ENCODE measurements around the gene PGR.

PGR gene

DNA sequence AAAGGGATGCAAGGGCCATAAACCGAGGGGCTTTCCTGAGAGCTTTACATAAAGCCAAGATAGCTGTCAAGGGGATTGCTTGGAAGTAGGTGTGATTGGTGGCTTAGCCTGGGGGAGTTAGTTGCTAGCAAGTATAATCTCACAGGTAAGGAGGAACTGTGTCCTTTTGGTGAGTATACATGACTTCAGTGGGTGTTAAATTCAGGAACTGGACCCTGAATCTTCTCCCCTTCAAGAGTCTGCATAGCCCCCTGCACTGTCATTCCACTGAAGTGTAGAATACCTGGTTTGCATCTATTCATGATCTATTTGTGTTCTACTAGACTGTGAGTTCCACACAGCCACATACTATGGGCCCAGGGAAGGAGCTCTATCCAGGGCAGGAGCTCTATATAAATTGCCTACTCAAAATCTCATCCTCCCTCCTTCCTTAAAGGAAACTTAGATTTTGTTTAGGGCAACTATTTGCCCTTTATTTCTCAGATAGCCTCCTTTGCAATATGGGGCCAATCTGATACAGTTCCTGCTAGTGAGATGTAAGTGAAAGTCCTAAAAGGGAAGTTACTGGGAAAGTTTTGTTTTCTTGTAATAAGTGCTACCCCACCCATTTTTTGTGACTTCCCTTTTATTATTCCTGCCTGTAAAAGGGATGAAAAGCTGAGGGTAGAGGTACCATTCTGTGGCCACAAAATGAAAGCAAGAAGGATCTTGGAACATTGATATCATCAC is 120.5 kb downstream of the PGR start:
- no peak for FAIRE-seq

DNA sequence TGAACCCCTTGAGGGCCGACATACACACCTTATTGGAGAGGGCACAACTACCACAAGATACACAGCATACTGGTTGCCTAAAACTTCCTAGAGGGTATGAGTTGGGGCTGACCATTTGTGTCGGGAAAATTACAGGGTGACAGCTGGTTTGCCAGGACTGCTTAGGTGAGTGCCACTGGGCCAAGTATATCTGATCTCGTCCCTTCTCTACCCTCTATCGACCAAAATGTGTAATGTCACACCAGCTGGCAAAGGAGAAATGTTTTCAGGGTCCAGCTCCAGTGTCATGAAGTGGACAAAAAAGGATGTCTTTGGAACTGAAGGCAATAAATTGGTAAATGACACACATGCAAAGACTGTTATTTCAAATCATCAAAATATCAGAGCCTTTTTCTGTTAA is 126.1 kb downstream of the PGR start:
- FAIRE-seq, result no peak

DNA sequence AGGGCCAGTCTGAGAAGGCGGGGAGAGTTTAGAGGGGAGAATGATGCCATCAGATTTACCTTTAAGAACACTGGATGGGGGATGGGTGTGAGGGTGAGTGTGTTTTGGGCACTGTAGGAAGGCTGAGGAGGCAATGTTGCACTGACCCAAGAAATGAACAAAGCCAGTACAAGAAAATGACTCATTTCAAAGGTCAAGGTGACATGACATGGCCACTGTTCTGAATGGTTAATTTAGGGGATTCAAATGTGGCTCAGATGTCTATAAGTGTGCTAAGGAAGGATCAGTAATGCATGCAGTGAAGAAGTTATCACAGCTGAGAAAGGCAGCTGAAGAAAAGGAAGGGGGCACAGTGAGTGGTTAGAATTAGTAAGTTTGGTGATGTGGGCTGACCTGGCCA is 129.9 kb downstream of the PGR start:
- no peak for FAIRE-seq

DNA sequence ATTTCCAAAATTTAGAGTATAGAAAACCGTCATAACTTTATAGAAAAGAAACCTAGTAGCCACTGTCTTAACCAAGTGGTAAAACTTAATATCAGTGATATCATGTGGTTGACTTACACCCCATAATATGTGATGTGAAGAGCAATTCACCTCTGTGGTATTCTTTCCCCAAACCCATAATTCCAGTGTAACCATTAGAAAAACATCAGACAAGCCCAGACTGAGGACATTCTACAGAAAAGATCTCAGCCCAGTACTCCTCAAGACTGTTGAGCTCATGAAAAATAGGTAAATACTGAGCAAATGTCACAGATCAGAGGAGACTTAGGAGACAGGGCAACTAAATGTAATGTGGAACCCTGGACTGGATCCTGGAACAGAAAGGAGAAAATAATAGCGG is 134.6 kb downstream of the PGR start:
- peak; percentile 69 for FAIRE-seq

DNA sequence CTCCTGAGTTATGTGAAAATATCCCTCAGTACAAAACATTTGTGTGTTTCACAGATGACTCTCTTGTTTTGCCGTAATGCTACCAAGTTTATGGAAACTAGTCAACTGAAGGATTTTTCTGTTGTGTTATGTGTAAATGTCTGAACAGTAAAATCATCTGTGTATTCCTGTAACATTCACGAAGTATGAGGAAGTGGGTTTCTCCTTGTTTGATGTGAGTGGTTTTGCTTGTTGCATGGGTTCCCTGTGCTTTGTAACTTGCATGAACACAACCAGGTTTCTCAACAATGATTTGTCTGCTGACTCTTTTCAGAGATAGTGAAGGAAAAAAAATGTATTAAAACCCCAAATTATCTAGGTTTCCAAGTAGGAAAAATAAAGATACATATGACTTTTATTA is 138.1 kb downstream of the PGR start:
- FAIRE-seq, result no peak

DNA sequence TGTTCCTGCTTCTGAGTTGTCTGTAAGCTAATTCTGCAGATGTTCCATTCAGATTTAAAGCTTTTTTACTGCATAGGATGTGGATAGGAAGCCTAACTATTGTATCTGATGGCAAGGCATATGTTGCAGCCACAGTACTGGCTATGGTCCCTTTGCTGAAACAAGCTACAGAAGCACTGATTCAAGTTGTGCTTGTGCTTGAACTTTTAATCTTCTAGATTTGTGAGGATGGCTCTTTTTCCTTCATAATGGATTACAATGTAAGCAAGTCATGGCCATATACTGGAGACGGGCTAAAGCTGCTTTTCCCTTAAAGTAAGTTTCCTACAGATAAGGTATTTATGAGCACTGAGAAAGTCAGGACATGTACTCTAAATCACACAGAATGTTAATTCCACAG is 138.7 kb downstream of the PGR start:
- FAIRE-seq, result no peak

DNA sequence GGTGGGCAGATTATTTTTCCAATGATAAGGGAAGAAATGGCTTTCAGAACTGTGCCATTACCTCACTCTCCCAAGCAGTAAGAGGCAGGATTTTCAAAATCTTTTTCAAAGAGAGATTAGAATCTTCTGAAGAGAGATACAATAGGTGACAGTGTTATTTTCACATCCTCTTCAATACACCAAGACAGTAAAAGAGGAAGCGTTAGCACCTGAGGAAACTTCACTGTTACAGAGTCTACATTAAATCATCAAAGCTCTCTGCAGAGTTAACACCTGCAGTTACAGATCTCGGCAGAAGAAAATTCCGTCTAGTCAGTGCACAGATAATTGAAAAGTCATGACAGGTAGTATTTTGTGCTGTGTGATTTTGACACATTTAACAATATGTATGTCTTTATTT is 144.9 kb downstream of the PGR start:
- FAIRE-seq, result no peak

DNA sequence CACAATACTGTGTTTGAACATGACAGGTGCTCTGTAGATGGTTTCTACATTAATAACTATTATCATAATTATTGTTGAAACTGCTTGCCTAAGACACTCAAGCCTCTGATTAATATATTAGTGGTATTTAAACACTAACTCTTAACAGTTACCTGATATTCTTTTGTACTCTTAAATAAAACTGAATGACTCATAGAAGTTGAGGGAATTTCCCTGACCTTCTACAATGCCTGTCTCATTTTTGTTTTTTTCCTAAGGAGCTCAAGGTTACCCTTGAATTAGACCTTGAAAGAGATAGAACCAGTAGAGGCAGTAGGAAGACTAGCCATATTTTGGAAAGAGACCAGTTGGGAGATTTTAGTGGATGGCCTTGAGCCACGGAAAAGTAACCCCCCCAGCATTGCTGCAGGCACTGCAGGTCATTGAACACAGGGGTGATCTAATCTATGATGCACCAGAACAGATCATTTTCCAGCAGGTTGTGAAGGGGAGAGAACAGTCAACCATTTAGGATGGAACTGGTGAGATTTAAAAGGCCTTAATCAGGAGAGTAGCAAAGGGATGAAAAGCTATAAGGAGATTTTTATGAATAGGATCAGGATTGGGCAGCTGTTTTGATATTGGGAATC is 148.3 kb downstream of the PGR start:
- FAIRE-seq, result no peak

DNA sequence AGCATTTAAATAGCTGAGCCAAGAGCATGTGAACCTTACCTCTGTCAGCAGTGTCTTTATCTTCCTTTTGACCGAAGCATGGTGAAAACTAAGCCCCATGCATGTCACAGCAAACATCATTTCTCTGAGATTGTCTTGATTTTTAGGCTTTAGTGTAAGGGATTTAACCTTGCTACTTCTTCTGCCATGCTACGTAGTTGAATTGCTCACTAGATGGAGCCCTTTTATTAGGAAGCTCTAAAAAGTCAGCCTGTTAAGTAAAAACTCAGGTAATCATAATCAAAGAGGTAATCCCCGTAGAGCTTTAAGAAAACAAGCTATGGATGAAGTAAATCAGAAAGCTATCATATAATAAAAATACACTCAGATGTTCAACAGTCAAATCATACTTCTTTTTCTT is 149.5 kb downstream of the PGR start:
- FAIRE-seq, result peak; percentile 98

Data from islet of Langerhans (tissue), 1 donor.